Gastrocnemius medialis (tissue), 4 donors: Measurements from ENCODE around the gene FRMD3.

ENCODE experiments used
- CTCF ChIP-seq, 5 experiments: fragments of 450-650 bp in 3 of 5; fragments of 200-600 bp in 2 of 5; sonication (generic) in 2 of 5; IDR thresholded peaks in 4 of 5; conservative IDR thresholded peaks in 1 of 5; 1 replicate in 4 of 5; 2 replicates in 1 of 5; pipeline ENCODE4 v1.5.1; 2016 to 2019; ENCODE audit warnings: antibody characterized with exemption in 5 of 5, mild to moderate bottlenecking in 3 of 5, moderate library complexity in 3 of 5
- POLR2A ChIP-seq, 2 donors: fragments of 450-650 bp; IDR thresholded peaks; one replicate each; pipeline ENCODE4 v1.6.1; 2017; ENCODE audit warnings: antibody characterized with exemption in 2 of 2, mild to moderate bottlenecking in 2 of 2, moderate library complexity in 2 of 2

GRCh38 chr9:83511051-83511450 is 27.1 kb downstream of the FRMD3 start:
- no peak for TF ChIP-seq CTCF (IDR thresholded peaks at IDR 0.05 in 4 of 5, conservative IDR thresholded peaks at IDR 0.05 in 1 of 5)
- no peak for TF ChIP-seq POLR2A (IDR thresholded peaks at IDR 0.05)
